Keratinocyte (primary cell): ENCODE measurements around the gene DTYMK. TPM values are rescaled to one million over a fixed set of nuclear protein-coding genes. Genes with fewer than 3 reads are reported as not detected.

Source experiments
- DNase-seq: peaks from one replicate; pipeline ENCODE4 v3.0.0-alpha.2; 2011; ENCODE audit warnings: low read depth, missing footprints, low spot score
- FAIRE-seq: peaks from 2 replicates; lab custom pipeline; 2011; peaks lifted over from hg19 to GRCh38; lab: Jason Lieb, UNC
- H2AFZ ChIP-seq: 2 replicates; pipeline ENCODE4 v1.6.0; 2012; ENCODE audit warnings: low read length, control low read depth, inconsistent platforms; ENCODE audit not compliant: control insufficient read depth
- H3K27ac ChIP-seq: 2 replicates; pipeline ENCODE4 v1.5.1; 2011; ENCODE audit warnings: low read length; ENCODE audit not compliant: control insufficient read depth, insufficient read depth
- H3K27me3 ChIP-seq: 3 replicates; pipeline ENCODE4 v1.6.0; 2011; ENCODE audit warnings: low read length; ENCODE audit not compliant: control insufficient read depth, insufficient read depth; ENCODE audit errors: extremely low read depth
- H3K36me3 ChIP-seq, 2 experiments: 2 replicates in 1 of 2; 3 replicates in 1 of 2; pipeline ENCODE4 v1.5.1; 2011; ENCODE audit warnings: low read length in 2 of 2, mild to moderate bottlenecking in 1 of 2; ENCODE audit not compliant: control insufficient read depth in 2 of 2, insufficient read depth in 2 of 2; ENCODE audit errors: extremely low read depth in 1 of 2
- H3K4me1 ChIP-seq: 3 replicates; pipeline ENCODE4 v1.5.1; 2011; ENCODE audit warnings: low read length; ENCODE audit not compliant: control insufficient read depth, insufficient read depth; ENCODE audit errors: extremely low read depth
- H3K4me2 ChIP-seq: 3 replicates; pipeline ENCODE4 v1.6.0; 2011; ENCODE audit warnings: low read depth, low read length; ENCODE audit not compliant: control insufficient read depth, insufficient read depth; ENCODE audit errors: extremely low read depth
- H3K4me3 ChIP-seq, 3 experiments: fragments of 200-600 bp in 1 of 3; sonication (generic) in 1 of 3; 2 replicates in 2 of 3; 3 replicates in 1 of 3; pipeline ENCODE4 v1.5.1; 2011 to 2016; ENCODE audit warnings: low read length in 3 of 3, mild to moderate bottlenecking in 3 of 3, control low read depth in 2 of 3, inconsistent platforms in 1 of 3, low read depth in 1 of 3, mixed read lengths in 1 of 3, mixed run types in 1 of 3, moderate library complexity in 1 of 3; ENCODE audit not compliant: control insufficient read depth in 2 of 3, insufficient read depth in 2 of 3; ENCODE audit errors: extremely low read depth in 1 of 3
- H3K79me2 ChIP-seq: 2 replicates; pipeline ENCODE4 v1.6.0; 2012; ENCODE audit warnings: low read length; ENCODE audit not compliant: control insufficient read depth, insufficient read depth
- H3K9ac ChIP-seq: 3 replicates; pipeline ENCODE4 v1.6.0; 2011; ENCODE audit warnings: low read length; ENCODE audit not compliant: control insufficient read depth, insufficient read depth; ENCODE audit errors: extremely low read depth
- H3K9me1 ChIP-seq: 3 replicates; pipeline ENCODE4 v1.6.0; 2011; ENCODE audit warnings: low read length; ENCODE audit not compliant: control insufficient read depth, insufficient read depth; ENCODE audit errors: extremely low read depth
- H3K9me3 ChIP-seq: 2 replicates; pipeline ENCODE4 v1.5.1; 2012; ENCODE audit warnings: low read depth, low read length; ENCODE audit not compliant: control insufficient read depth
- H4K20me1 ChIP-seq: 3 replicates; pipeline ENCODE4 v1.6.0; 2011; ENCODE audit warnings: low read length; ENCODE audit not compliant: control insufficient read depth, insufficient read depth; ENCODE audit errors: extremely low read depth
- CTCF ChIP-seq, 3 experiments: IDR thresholded peaks in 1 of 3; conservative IDR thresholded peaks in 1 of 3; optimal IDR thresholded peaks in 1 of 3; 2 replicates in 2 of 3; 3 replicates in 1 of 3; pipeline versions ENCODE3 to v1.5.1; 2011; ENCODE audit warnings: low read length in 3 of 3, mild to moderate bottlenecking in 3 of 3, moderate library complexity in 2 of 3, control low read depth in 1 of 3, inconsistent platforms in 1 of 3; ENCODE audit not compliant: insufficient read depth in 2 of 3; ENCODE audit errors: extremely low read depth in 1 of 3
- EZH2 ChIP-seq: IDR thresholded peaks from one replicate; pipeline ENCODE4 v1.6.1; 2012; ENCODE audit warnings: inconsistent platforms, mild to moderate bottlenecking, low read length, moderate library complexity
- dilution Hi-C: fragments of 300-500 bp; cut with MboI; formaldehyde crosslinking; loops from one replicate; pipeline ENCODE4 v1.7.0; 2020; ENCODE audit warnings: low sequenced_read_pairs; ENCODE audit not compliant: extremely low pct_ligation_motif_present
- polyA plus RNA-seq, 5 experiments: library from polyadenylated mRNA; depleted of rRNA in 3 of 5; stranded (reverse) in 3 of 5; stranded (forward) in 1 of 5; unstranded in 1 of 5; fragments of >200 nt; gene quantifications; 1 replicate in 1 of 5; 2 replicates in 3 of 5; 3 replicates in 1 of 5; pipeline versions ENCODE4 v1.2.1 to v1.2.3, GENCODE V29; 2011 to 2012; ENCODE audit warnings: missing spikeins in 2 of 5, low read depth in 1 of 5, low replicate concordance in 1 of 5

Gene DTYMK
- polyA plus RNA-seq, 1 donor (not counting 4 experiments of a cell fraction or from before 2014, with no cell fraction given): 31.6 TPM

GRCh38 chr2:241695651-241696050, 9.0 kb upstream of the DTYMK start:
- no peak for TF ChIP-seq CTCF (optimal IDR thresholded peaks at IDR 0.05 in 1 of 3, IDR thresholded peaks at IDR 0.05 in 1 of 3, conservative IDR thresholded peaks at IDR 0.05 in 1 of 3; ENCODE audit: extremely low read depth in 1 of 3, insufficient read depth in 2 of 3, low read length in 3 of 3)
- peaks cover 6 to 12% of the 10 kb centered on the region in 2 experiments for H3K36me3 ChIP-seq
- H3K27ac ChIP-seq: no peak overlapping the region
- no peak for DNase-seq
- peaks cover 3% of the 10 kb centered on the region for H4K20me1 ChIP-seq
- dilution Hi-C loops: no loop called here
- H3K79me2 ChIP-seq: no peaks in the 10 kb centered on the region
- H3K4me2 ChIP-seq: no peak overlapping the region
- no peak for FAIRE-seq
- H2AFZ ChIP-seq: no peak overlapping the region
- H3K9me1 ChIP-seq: peaks cover 2% of the 10 kb centered on the region
- H3K27me3 ChIP-seq: no peaks in the 10 kb centered on the region
- H3K4me1 ChIP-seq: no peaks in the 10 kb centered on the region
- H3K9ac ChIP-seq: no peak overlapping the region
- H3K9me3 ChIP-seq: no peaks in the 10 kb centered on the region
- H3K4me3 ChIP-seq: no peak overlapping the region

DNA sequence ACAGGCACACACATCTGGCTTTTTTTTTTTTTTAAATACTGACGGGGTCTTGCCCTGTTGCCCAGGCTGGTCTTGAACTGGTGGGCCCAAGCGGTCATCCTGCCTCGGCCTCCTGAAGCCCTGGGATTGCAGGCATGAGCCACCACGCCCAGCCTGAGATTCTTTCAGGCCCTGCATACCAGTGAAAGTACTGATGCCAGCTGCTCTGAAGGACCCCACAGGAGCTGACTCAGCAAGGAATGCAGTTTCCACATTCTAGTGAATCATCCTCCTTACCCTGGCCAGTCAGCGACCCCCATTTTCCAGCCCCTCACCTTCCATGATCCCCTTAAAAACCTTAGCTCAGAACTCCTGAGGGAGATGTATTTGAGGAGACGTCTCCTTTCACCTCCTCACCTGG, 5.8 kb upstream of the DTYMK start:
- no peak overlapping the region for H2AFZ ChIP-seq
- H3K4me1 ChIP-seq: peaks cover 6% of the 10 kb centered on the region
- peaks cover 2% of the 10 kb centered on the region for H3K9me1 ChIP-seq
- dilution Hi-C loops: no loop called here
- H3K4me3 ChIP-seq: no peak overlapping the region
- no peak overlapping the region for H3K27ac ChIP-seq
- peaks cover 9 to 20% of the 10 kb centered on the region in 2 experiments for H3K36me3 ChIP-seq
- H3K4me2 ChIP-seq: no peak overlapping the region
- H3K79me2 ChIP-seq: peaks cover 18% of the 10 kb centered on the region
- FAIRE-seq: no peak
- DNase-seq: no peak
- TF ChIP-seq EZH2 (no peak), CTCF (optimal IDR thresholded peaks at IDR 0.05 in 1 of 3, IDR thresholded peaks at IDR 0.05 in 1 of 3, conservative IDR thresholded peaks at IDR 0.05 in 1 of 3; ENCODE audit: extremely low read depth in 1 of 3, insufficient read depth in 2 of 3, low read length in 3 of 3) (no peak)
- no peaks in the 10 kb centered on the region for H3K27me3 ChIP-seq
- H3K9ac ChIP-seq: no peak overlapping the region
- H4K20me1 ChIP-seq: peaks cover 3% of the 10 kb centered on the region
- no peaks in the 10 kb centered on the region for H3K9me3 ChIP-seq
